T-helper 1 cell treated with Interleukin-12 subunit alpha and Interleukin-12 subunit beta and Interleukin-4 antibody, amounts not matched to agents 30 μg/mL and 1 μg/mL, for 36 hours (primary cell): Measurements from ENCODE around the gene GATB.

Experiments
- H3K27ac Mint-ChIP-seq: one replicate; pipeline ENCODE4 v1.8.0; 2021; ENCODE audit warnings: mild to moderate bottlenecking, mixed read lengths
- H3K27me3 Mint-ChIP-seq: one replicate; pipeline ENCODE4 v1.8.0; 2021; ENCODE audit warnings: low read depth, mixed read lengths
- H3K36me3 Mint-ChIP-seq: one replicate; pipeline ENCODE4 v1.8.0; 2021; ENCODE audit warnings: low read depth, mixed read lengths
- H3K4me1 Mint-ChIP-seq: one replicate; pipeline ENCODE4 v1.8.0; 2021; ENCODE audit warnings: low read depth, mixed read lengths
- H3K4me3 Mint-ChIP-seq: one replicate; pipeline ENCODE4 v1.8.0; 2021; ENCODE audit warnings: mild to moderate bottlenecking, moderate library complexity, mixed read lengths
- H3K9me3 Mint-ChIP-seq: one replicate; pipeline ENCODE4 v1.8.0; 2021; ENCODE audit warnings: mixed read lengths

Gene GATB

GRCh38 chr4:151659601-151660364, 101.0 kb downstream of the GATB start:
- H3K9me3 Mint-ChIP-seq = no peaks in the 10 kb centered on the region
- H3K4me3 Mint-ChIP-seq = no peak overlapping the region
- peaks cover 19% of the 10 kb centered on the region for H3K4me1 Mint-ChIP-seq
- no peaks in the 10 kb centered on the region for H3K27me3 Mint-ChIP-seq
- H3K36me3 Mint-ChIP-seq = peaks cover 1% of the 10 kb centered on the region
- H3K27ac Mint-ChIP-seq = peak overlapping the region; percentile 75

- no peaks in the 10 kb centered on the region for H3K27me3 Mint-ChIP-seq
- peaks cover 1% of the 10 kb centered on the region for H3K36me3 Mint-ChIP-seq
- peak overlapping the region; percentile 75 for H3K27ac Mint-ChIP-seq
- no peaks in the 10 kb centered on the region for H3K9me3 Mint-ChIP-seq
- peaks cover 19% of the 10 kb centered on the region for H3K4me1 Mint-ChIP-seq
- no peak overlapping the region for H3K4me3 Mint-ChIP-seq
Observed at GRCh38 chr4:151658959-151659600, 101.7 kb downstream of the GATB start.

- Mint-ChIP-seq H3K4me1 (peaks cover 19% of the 10 kb centered on the region), H3K27me3 (no peaks in the 10 kb centered on the region), H3K4me3 (no peak overlapping the region), H3K9me3 (no peaks in the 10 kb centered on the region), H3K27ac (peak overlapping the region; percentile 52), H3K36me3 (peaks cover 1% of the 10 kb centered on the region)
Observed at GRCh38 chr4:151657896-151658295, 102.9 kb downstream of the GATB start.

- Mint-ChIP-seq H3K36me3 (peaks cover 1% of the 10 kb centered on the region), H3K9me3 (no peaks in the 10 kb centered on the region), H3K27ac (no peak overlapping the region), H3K4me1 (peaks cover 19% of the 10 kb centered on the region), H3K27me3 (peaks cover 4% of the 10 kb centered on the region), H3K4me3 (no peak overlapping the region)
Observed at GRCh38 chr4:151656058-151656457, 104.7 kb downstream of the GATB start.

GRCh38 chr4:151653548-151653918, 107.3 kb downstream of the GATB start:
- peaks cover 1% of the 10 kb centered on the region for H3K36me3 Mint-ChIP-seq
- no peak overlapping the region for H3K4me3 Mint-ChIP-seq
- no peaks in the 10 kb centered on the region for H3K9me3 Mint-ChIP-seq
- H3K27ac Mint-ChIP-seq = no peak overlapping the region
- peaks cover 4% of the 10 kb centered on the region for H3K27me3 Mint-ChIP-seq
- peaks cover 4% of the 10 kb centered on the region for H3K4me1 Mint-ChIP-seq

GRCh38 chr4:151652841-151653547, 107.8 kb downstream of the GATB start:
- Mint-ChIP-seq H3K9me3 (no peaks in the 10 kb centered on the region), H3K4me1 (peaks cover 2% of the 10 kb centered on the region), H3K36me3 (peaks cover 1% of the 10 kb centered on the region), H3K27ac (no peak overlapping the region), H3K27me3 (peaks cover 4% of the 10 kb centered on the region), H3K4me3 (no peak overlapping the region)

GRCh38 chr4:151651496-151651895, 109.3 kb downstream of the GATB start:
- no peaks in the 10 kb centered on the region for H3K9me3 Mint-ChIP-seq
- H3K4me1 Mint-ChIP-seq = no peaks in the 10 kb centered on the region
- no peaks in the 10 kb centered on the region for H3K36me3 Mint-ChIP-seq
- H3K27me3 Mint-ChIP-seq = peaks cover 10% of the 10 kb centered on the region
- no peak overlapping the region for H3K27ac Mint-ChIP-seq
- no peak overlapping the region for H3K4me3 Mint-ChIP-seq

GRCh38 chr4:151649479-151649878, 111.3 kb downstream of the GATB start:
- H3K4me1 Mint-ChIP-seq = no peaks in the 10 kb centered on the region
- H3K9me3 Mint-ChIP-seq = no peaks in the 10 kb centered on the region
- no peak overlapping the region for H3K27ac Mint-ChIP-seq
- H3K27me3 Mint-ChIP-seq = peaks cover 13% of the 10 kb centered on the region
- no peaks in the 10 kb centered on the region for H3K36me3 Mint-ChIP-seq
- H3K4me3 Mint-ChIP-seq = no peak overlapping the region

GRCh38 chr4:151646322-151646721, 114.5 kb downstream of the GATB start:
- H3K27me3 Mint-ChIP-seq = peaks cover 10% of the 10 kb centered on the region
- H3K9me3 Mint-ChIP-seq = no peaks in the 10 kb centered on the region
- H3K4me1 Mint-ChIP-seq = no peaks in the 10 kb centered on the region
- H3K36me3 Mint-ChIP-seq = no peaks in the 10 kb centered on the region
- no peak overlapping the region for H3K27ac Mint-ChIP-seq
- no peak overlapping the region for H3K4me3 Mint-ChIP-seq

GRCh38 chr4:151644622-151645021, 116.2 kb downstream of the GATB start:
- H3K36me3 Mint-ChIP-seq = no peaks in the 10 kb centered on the region
- H3K9me3 Mint-ChIP-seq = no peaks in the 10 kb centered on the region
- H3K4me3 Mint-ChIP-seq = no peak overlapping the region
- H3K27ac Mint-ChIP-seq = no peak overlapping the region
- peaks cover 10% of the 10 kb centered on the region for H3K27me3 Mint-ChIP-seq
- no peaks in the 10 kb centered on the region for H3K4me1 Mint-ChIP-seq

- no peak overlapping the region for H3K27ac Mint-ChIP-seq
- no peak overlapping the region for H3K4me3 Mint-ChIP-seq
- H3K36me3 Mint-ChIP-seq = no peaks in the 10 kb centered on the region
- no peaks in the 10 kb centered on the region for H3K4me1 Mint-ChIP-seq
- H3K27me3 Mint-ChIP-seq = peaks cover 10% of the 10 kb centered on the region
- H3K9me3 Mint-ChIP-seq = no peaks in the 10 kb centered on the region
Observed at GRCh38 chr4:151643564-151643963, 117.2 kb downstream of the GATB start.

GRCh38 chr4:151641983-151642382, 118.8 kb downstream of the GATB start:
- no peak overlapping the region for H3K27ac Mint-ChIP-seq
- peaks cover 18% of the 10 kb centered on the region for H3K27me3 Mint-ChIP-seq
- no peaks in the 10 kb centered on the region for H3K9me3 Mint-ChIP-seq
- H3K36me3 Mint-ChIP-seq = no peaks in the 10 kb centered on the region
- H3K4me3 Mint-ChIP-seq = no peak overlapping the region
- no peaks in the 10 kb centered on the region for H3K4me1 Mint-ChIP-seq

- H3K4me1 Mint-ChIP-seq = no peaks in the 10 kb centered on the region
- H3K9me3 Mint-ChIP-seq = no peaks in the 10 kb centered on the region
- H3K27me3 Mint-ChIP-seq = peaks cover 17% of the 10 kb centered on the region
- no peak overlapping the region for H3K4me3 Mint-ChIP-seq
- no peaks in the 10 kb centered on the region for H3K36me3 Mint-ChIP-seq
- H3K27ac Mint-ChIP-seq = no peak overlapping the region
Observed at GRCh38 chr4:151641167-151641566, 119.6 kb downstream of the GATB start.

- Mint-ChIP-seq H3K9me3 (no peaks in the 10 kb centered on the region), H3K4me3 (no peak overlapping the region), H3K27ac (no peak overlapping the region), H3K27me3 (peaks cover 20% of the 10 kb centered on the region), H3K36me3 (no peaks in the 10 kb centered on the region), H3K4me1 (no peaks in the 10 kb centered on the region)
Observed at GRCh38 chr4:151640381-151640780, 120.4 kb downstream of the GATB start.
